HepG2 (cell line): ENCODE measurements around the gene IPCEF1. TPM values are rescaled to one million over a fixed set of nuclear protein-coding genes. Genes with fewer than 3 reads are reported as not detected.

Source experiments
- ATAC-seq: fragments of 200-7000 bp; cut with Tn5 transposase; 3 replicates; pipeline ENCODE4 v1.9.1; 2020; ENCODE audit warnings: mild to moderate bottlenecking, moderate library complexity
- BruUV-seq: library from RNA; stranded (reverse); fragments of 400-500 nt; replicated peaks from 2 replicates; lab custom pipeline; 2021; lab: Mats Ljungman, UMichigan
- CTCF ChIA-PET: fragments of 300-600 bp; formaldehyde crosslinking; extraction: SDS; loops from one replicate; lab custom pipeline; 2021; ENCODE audit warnings: low total read pairs, inconsistent platforms, low intra/inter-chr PET ratio; lab: Yijun Ruan, JAX
- POLR2A ChIA-PET: fragments of 350-600 bp; sonication (Branson Sonifier 250); formaldehyde crosslinking; loops from one replicate; lab custom pipeline; 2020; ENCODE audit warnings: antibody characterized with exemption, inconsistent platforms; lab: Yijun Ruan, JAX
- DNase-seq: peaks from one replicate; pipeline ENCODE4 v3.0.0-alpha.2; 2015; ENCODE audit warnings: low spot score
- FAIRE-seq: peaks from 3 replicates; lab custom pipeline; 2011; peaks lifted over from hg19 to GRCh38; lab: Jason Lieb, UNC
- H2AFZ ChIP-seq: one replicate; pipeline ENCODE4 v1.6.1; 2011; ENCODE audit warnings: low read length, inconsistent platforms
- H3K27ac ChIP-seq: fragments of 300-600 bp; 3 replicates; pipeline ENCODE4 v1.8.0; 2011; ENCODE audit warnings: mixed run types, mild to moderate bottlenecking, mixed read lengths, low read length, inconsistent platforms; ENCODE audit not compliant: insufficient read depth; ENCODE audit errors: extremely low read length
- H3K27me3 ChIP-seq, 2 experiments: fragments of 200-600 bp in 1 of 2; 2 replicates in 1 of 2; 3 replicates in 1 of 2; pipeline versions ENCODE4 v1.6.0 to v1.8.0; 2011; ENCODE audit warnings: low read length in 2 of 2, mild to moderate bottlenecking in 2 of 2, moderate library complexity in 2 of 2, inconsistent platforms in 1 of 2; ENCODE audit not compliant: insufficient read depth in 2 of 2, control insufficient read depth in 1 of 2
- H3K36me3 ChIP-seq, 2 experiments: fragments of 200-600 bp in 1 of 2; replicated peaks in 1 of 2; 2 replicates in 1 of 2; 3 replicates in 1 of 2; pipeline versions ENCODE4 v1.5.1 to v1.8.0; 2011; ENCODE audit warnings: low read length in 2 of 2, inconsistent platforms in 1 of 2; ENCODE audit not compliant: insufficient read depth in 2 of 2, control insufficient read depth in 1 of 2
- H3K4me1 ChIP-seq: 2 replicates; pipeline ENCODE4 v1.5.1; 2012; ENCODE audit warnings: low read length, inconsistent platforms; ENCODE audit not compliant: insufficient read depth
- H3K4me2 ChIP-seq: 2 replicates; pipeline ENCODE4 v1.6.0; 2011; ENCODE audit warnings: low read depth, low read length, inconsistent platforms
- H3K4me3 ChIP-seq, 3 experiments: fragments of 200-600 bp in 1 of 3; sonication (generic), shearing (Covaris generic) in 1 of 3; replicated peaks in 1 of 3; 2 replicates each; pipeline ENCODE4 v1.5.1; 2011 to 2016; ENCODE audit warnings: low read length in 3 of 3, inconsistent platforms in 2 of 3, low read depth in 2 of 3, mild to moderate bottlenecking in 2 of 3, control low read depth in 1 of 3, mixed read lengths in 1 of 3; ENCODE audit not compliant: insufficient read depth in 1 of 3
- H3K79me2 ChIP-seq: one replicate; pipeline ENCODE4 v1.6.1; 2011; ENCODE audit warnings: low read length, inconsistent platforms; ENCODE audit not compliant: insufficient read depth
- H3K9ac ChIP-seq: 2 replicates; pipeline ENCODE4 v1.6.0; 2011; ENCODE audit warnings: mild to moderate bottlenecking, low read depth, low read length, inconsistent platforms; ENCODE audit not compliant: insufficient read depth
- H3K9me3 ChIP-seq: 2 replicates; pipeline ENCODE4 v1.5.1; 2012; ENCODE audit warnings: mild to moderate bottlenecking, low read length
- H4K20me1 ChIP-seq: 2 replicates; pipeline ENCODE4 v1.6.0; 2011; ENCODE audit warnings: inconsistent platforms, mild to moderate bottlenecking, low read length, moderate library complexity; ENCODE audit not compliant: insufficient read depth
- ATM ChIP-seq: fragments of 450-650 bp; IDR thresholded peaks from 2 replicates; pipeline ENCODE4 v1.7.1; 2017; ENCODE audit warnings: mild to moderate bottlenecking, borderline replicate concordance
- CEBPB ChIP-seq: IDR thresholded peaks from 2 replicates; pipeline ENCODE4 v1.6.1; 2011; ENCODE audit warnings: low read depth, low read length, improper control_type of control experiment, borderline replicate concordance
- FOXA3 ChIP-seq: IDR thresholded peaks from 2 replicates; pipeline ENCODE4 v1.6.1; 2016; ENCODE audit warnings: missing genetic modification reagents, missing compliant biosample characterization
- MED1 ChIP-seq: sonication (generic); formaldehyde crosslinking; IDR thresholded peaks from 2 replicates; pipeline ENCODE4 v1.4.0; 2020; ENCODE audit warnings: missing genetic modification reagents
- MIER3 ChIP-seq: IDR thresholded peaks from 2 replicates; pipeline ENCODE4 v1.6.1; 2016; ENCODE audit warnings: missing compliant biosample characterization, borderline replicate concordance
- PITX1 ChIP-seq: sonication (generic); formaldehyde crosslinking; IDR thresholded peaks from 2 replicates; pipeline ENCODE4 v1.5.1; 2020; ENCODE audit warnings: mild to moderate bottlenecking, missing genetic modification reagents
- ZMYM2 ChIP-seq: sonication (generic); formaldehyde crosslinking; IDR thresholded peaks from 2 replicates; pipeline ENCODE4 v1.8.0; 2022; ENCODE audit warnings: mild to moderate bottlenecking, missing genetic modification reagents
- ZNF354B ChIP-seq: sonication (generic); formaldehyde crosslinking; IDR thresholded peaks from 2 replicates; pipeline ENCODE4 v1.8.0; 2022; ENCODE audit warnings: mild to moderate bottlenecking, missing genetic modification reagents
- ZNF703 ChIP-seq: sonication (generic); formaldehyde crosslinking; IDR thresholded peaks from 2 replicates; pipeline ENCODE4 v1.5.1; 2020; ENCODE audit warnings: missing genetic modification reagents, mild to moderate bottlenecking, moderate library complexity, borderline replicate concordance
- WGBS: methylation state at CpG from one replicate; pipeline ENCODE4 v1.1.6; 2017; ENCODE audit warnings: low lambda C conversion rate; 5-methylcytosine and 5-hydroxymethylcytosine counted together
- in situ Hi-C: cut with HindIII; loops from 2 replicates; pipeline ENCODE4 v1.10.0; 2017; ENCODE audit warnings: low pct_unique_long_range_greater_than_20kb; ENCODE audit not compliant: extremely low pct_ligation_motif_present
- intact Hi-C: fragments of 100-400 bp; cut with micrococcal nuclease; formaldehyde crosslinking; loops from one replicate; pipeline ENCODE4 v1.10.0; 2022; ENCODE audit not compliant: unreplicated experiment
- polyA plus RNA-seq, 8 experiments: library from polyadenylated mRNA; depleted of rRNA in 3 of 8; stranded (reverse) in 7 of 8; unstranded in 1 of 8; fragments of >200 nt; fragmentation: Illumina TruSeq in 4 of 8; extraction: Trizol in 4 of 8; gene quantifications; 2 replicates each; pipeline versions ENCODE4 v1.2.1 to v1.2.3, GENCODE V29; 2011 to 2016; ENCODE audit warnings: low read depth in 4 of 8, missing spikeins in 1 of 8, mixed read lengths in 1 of 8; ENCODE audit not compliant: insufficient read depth in 1 of 8
- total RNA-seq, 5 experiments: library from RNA; depleted of rRNA; stranded (reverse); fragments of >200 nt; fragmentation: Illumina TruSeq; extraction: Trizol; gene quantifications; 2 replicates each; pipeline ENCODE4 v1.2.3, GENCODE V29; 2016; ENCODE audit warnings: low read depth in 1 of 5

The IPCEF1 gene
- total and polyA plus RNA-seq, 2 of the 13 experiments (the other 11 are each of a cell fraction or from before 2014, with no cell fraction given): 0.03 TPM; not detected in 1

DNA sequence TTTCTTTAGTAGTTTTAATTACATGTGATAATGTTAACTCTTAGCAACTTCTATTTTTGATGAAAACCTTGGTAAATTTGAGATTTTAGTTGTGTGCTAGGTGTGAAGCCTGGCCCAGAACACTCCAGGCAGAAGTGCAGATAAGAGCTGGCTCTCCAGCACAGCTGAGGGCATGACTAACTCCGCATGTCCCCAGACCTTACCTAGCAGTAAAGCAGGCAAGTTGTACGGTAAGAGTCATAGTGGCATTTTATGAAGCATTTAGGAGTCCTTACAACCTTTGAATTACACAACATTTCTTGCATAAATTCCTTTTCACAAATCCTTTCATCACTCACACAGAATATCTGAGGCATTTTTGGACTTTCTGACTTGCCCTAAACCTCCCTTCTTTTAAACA, 250.4 kb downstream of the IPCEF1 start:
- CTCF ChIA-PET: no interaction called here
- H3K4me3 ChIP-seq: no peak overlapping the region
- no peaks in the 10 kb centered on the region for H3K36me3 ChIP-seq
- FAIRE-seq (no peak), DNase-seq (no peak), ATAC-seq (no peak)
- H4K20me1 ChIP-seq: no peaks in the 10 kb centered on the region
- H3K27ac ChIP-seq: no peak overlapping the region
- H3K27me3 ChIP-seq: peaks cover 0 to 10% of the 10 kb centered on the region in 2 experiments; a peak in 1 of 5 replicates
- POLR2A ChIA-PET: no interaction called here
- intact Hi-C loops (no loop called here), in situ Hi-C loops (no loop called here)
- H3K4me2 ChIP-seq: no peak overlapping the region
- TF ChIP-seq ATM (no peak), MED1 (CRISPR knock-in tag) (no peak), ZNF354B (no peak), FOXA3 (CRISPR knock-in tag) (no peak), PITX1 (CRISPR knock-in tag) (no peak), MIER3 (no peak), ZNF703 (CRISPR knock-in tag) (no peak), CEBPB (0 out of 2 replicates have a peak, but pooled peaks have one; percentile 2), ZMYM2 (CRISPR knock-in tag) (no peak)
- BruUV-seq: no TSS peak
- no peak overlapping the region for H3K9ac ChIP-seq
- no peak overlapping the region for H2AFZ ChIP-seq
- no peaks in the 10 kb centered on the region for H3K4me1 ChIP-seq
- WGBS: 26% methylated on average over 2 of the region's 2 CpGs
- H3K9me3 ChIP-seq: no peaks in the 10 kb centered on the region
- H3K79me2 ChIP-seq: no peaks in the 10 kb centered on the region

Other genes with a start within 250 kb of the IPCEF1 start
- gene CNKSR3, start 153.9 kb upstream of the IPCEF1 start, total RNA-seq (2016; rRNA removed; fragmentation: Illumina TruSeq; extraction: Trizol): 38.3 and 38.6 TPM in 2 replicates
- gene CNKSR3, start 153.9 kb upstream of the IPCEF1 start, polyA plus RNA-seq (2011; rRNA removed): 9.2 and 9.8 TPM in 2 replicates